OCI-LY1 (cell line): ENCODE data around the gene BTN1A1.

Source experiments
- H2AFZ ChIP-seq: fragments of 200-600 bp; sonication (generic), shearing (Covaris generic); 2 replicates; pipeline ENCODE4 v1.6.0; 2014; ENCODE audit warnings: antibody characterized with exemption, mild to moderate bottlenecking, low read length
- H3F3A ChIP-seq: fragments of 200-600 bp; sonication (generic), shearing (Covaris generic); 2 replicates; pipeline ENCODE4 v1.6.0; 2014; ENCODE audit warnings: mild to moderate bottlenecking, antibody characterized with exemption, low read length, moderate library complexity; ENCODE audit not compliant: insufficient read depth
- H3K27ac ChIP-seq: fragments of 200-600 bp; sonication (generic); 2 replicates; pipeline ENCODE4 v1.5.1; 2014; ENCODE audit warnings: low read length, mixed run types, mild to moderate bottlenecking, low read depth; ENCODE audit not compliant: poor library complexity, severe bottlenecking
- H3K27me3 ChIP-seq: fragments of 200-600 bp; sonication (generic); 2 replicates; pipeline ENCODE4 v1.6.0; 2014; ENCODE audit warnings: antibody characterized with exemption, mild to moderate bottlenecking, low read length, moderate library complexity; ENCODE audit not compliant: insufficient read depth
- H3K36me3 ChIP-seq: fragments of 200-600 bp; sonication (generic); 2 replicates; pipeline ENCODE4 v1.6.1; 2014; ENCODE audit warnings: mild to moderate bottlenecking, antibody characterized with exemption, low read length, moderate library complexity, mixed read lengths; ENCODE audit not compliant: insufficient read depth
- H3K4me1 ChIP-seq: fragments of 200-600 bp; sonication (generic); 2 replicates; pipeline ENCODE4 v1.5.1; 2014; ENCODE audit warnings: mild to moderate bottlenecking, low read length, moderate library complexity; ENCODE audit not compliant: insufficient read depth, severe bottlenecking
- H3K4me2 ChIP-seq: fragments of 200-600 bp; sonication (generic), shearing (Covaris generic); 2 replicates; pipeline ENCODE4 v1.6.1; 2014; ENCODE audit warnings: low read length
- H3K4me3 ChIP-seq: fragments of 200-600 bp; sonication (generic); 2 replicates; pipeline ENCODE4 v1.5.1; 2014; ENCODE audit warnings: low read length, low read depth, mild to moderate bottlenecking, mixed read lengths; ENCODE audit not compliant: poor library complexity, severe bottlenecking
- H3K79me2 ChIP-seq: fragments of 200-600 bp; shearing (Covaris generic); 2 replicates; pipeline ENCODE4 v1.6.1; 2016; ENCODE audit warnings: mixed run types, low read length, mixed read lengths; ENCODE audit not compliant: insufficient read depth
- H3K9ac ChIP-seq: fragments of 200-600 bp; sonication (generic), shearing (Covaris generic); 2 replicates; pipeline ENCODE4 v1.6.1; 2014; ENCODE audit warnings: mild to moderate bottlenecking, low read length, mixed read lengths
- H3K9me2 ChIP-seq: fragments of 200-600 bp; sonication (generic), shearing (Covaris generic); 2 replicates; pipeline ENCODE4 v1.6.1; 2014; ENCODE audit warnings: low read depth, mild to moderate bottlenecking, low read length, mixed read lengths
- H3K9me3 ChIP-seq: fragments of 200-600 bp; shearing (Covaris generic); 2 replicates; pipeline ENCODE4 v1.6.1; 2014; ENCODE audit warnings: low read length, mixed read lengths
- H4K20me1 ChIP-seq: fragments of 200-600 bp; sonication (generic), shearing (Covaris generic); 2 replicates; pipeline ENCODE4 v1.6.0; 2016; ENCODE audit warnings: mild to moderate bottlenecking, low read length; ENCODE audit not compliant: insufficient read depth
- CTCF ChIP-seq: fragments of 200-600 bp; sonication (generic), shearing (Covaris generic); IDR thresholded peaks from 2 replicates; pipeline ENCODE4 v1.5.1; 2017; ENCODE audit warnings: mild to moderate bottlenecking, antibody characterized with exemption, low read length, moderate library complexity, mixed read lengths
- EZH2 ChIP-seq: fragments of 200-600 bp; sonication (generic), shearing (Covaris generic); IDR thresholded peaks from 2 replicates; pipeline ENCODE4 v1.8.0; 2017; ENCODE audit warnings: borderline replicate concordance, mixed run types, mild to moderate bottlenecking, antibody characterized with exemption, low read length, moderate library complexity, mixed read lengths

Gene BTN1A1

DNA sequence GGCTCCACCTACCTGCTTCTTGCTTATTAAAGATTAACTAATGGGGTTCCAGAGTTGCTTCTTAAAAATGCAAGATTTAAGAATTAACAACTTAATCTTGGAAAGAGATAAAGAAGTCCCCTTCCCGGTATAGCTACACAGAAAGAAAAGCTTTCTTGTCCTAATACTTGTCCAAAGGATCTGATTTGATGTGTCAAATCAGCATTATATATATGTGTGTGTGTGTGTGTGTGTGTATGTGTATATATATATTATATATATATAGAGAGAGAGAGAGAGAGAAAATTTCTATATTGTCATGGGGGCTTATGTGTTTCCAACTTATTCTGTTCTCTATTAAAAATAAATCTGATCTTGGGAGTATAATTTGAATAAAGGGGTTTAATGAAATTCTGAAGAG, 33.4 kb downstream of the BTN1A1 start:
- Histone ChIP-seq H3K27me3 (no peaks in the 10 kb centered on the region), H3K9me2 (no peaks in the 10 kb centered on the region), H3F3A (peaks cover 8% of the 10 kb centered on the region; the same call in 1 of the 2 replicates), H3K9ac (peak overlapping the region; percentile 88), H3K4me2 (peak overlapping the region; percentile 98), H3K79me2 (peaks cover 2% of the 10 kb centered on the region; the same call in 1 of the 2 replicates), H3K9me3 (no peaks in the 10 kb centered on the region), H2AFZ (peak overlapping the region; percentile 68; the same call in 1 of the 2 replicates), H3K36me3 (no peaks in the 10 kb centered on the region), H3K27ac (peak overlapping the region; percentile 95), H4K20me1 (no peaks in the 10 kb centered on the region), H3K4me1 (peaks cover 49% of the 10 kb centered on the region), H3K4me3 (peak overlapping the region; percentile 82)
- no peak for TF ChIP-seq EZH2
- no peak for TF ChIP-seq CTCF

GRCh38 chr6:26534681-26535465, 34.8 kb downstream of the BTN1A1 start:
- H2AFZ ChIP-seq = peak overlapping the region; percentile 15; the same call in 1 of the 2 replicates
- H3K36me3 ChIP-seq = no peaks in the 10 kb centered on the region; the same call in 1 of the 2 replicates
- H3K27me3 ChIP-seq = no peaks in the 10 kb centered on the region
- H3K9ac ChIP-seq = peak overlapping the region; percentile 13; the same call in 1 of the 2 replicates
- no peaks in the 10 kb centered on the region for H4K20me1 ChIP-seq
- peaks cover 60% of the 10 kb centered on the region for H3K4me1 ChIP-seq
- peaks cover 12% of the 10 kb centered on the region for H3K79me2 ChIP-seq
- H3K4me3 ChIP-seq = peak overlapping the region; percentile 82
- no peak for TF ChIP-seq CTCF
- TF ChIP-seq EZH2 = no peak
- peak overlapping the region; percentile 95 for H3K27ac ChIP-seq
- H3F3A ChIP-seq = peaks cover 8% of the 10 kb centered on the region; the same call in 1 of the 2 replicates
- no peaks in the 10 kb centered on the region for H3K9me2 ChIP-seq
- peak overlapping the region; percentile 98 for H3K4me2 ChIP-seq
- H3K9me3 ChIP-seq = no peaks in the 10 kb centered on the region

DNA sequence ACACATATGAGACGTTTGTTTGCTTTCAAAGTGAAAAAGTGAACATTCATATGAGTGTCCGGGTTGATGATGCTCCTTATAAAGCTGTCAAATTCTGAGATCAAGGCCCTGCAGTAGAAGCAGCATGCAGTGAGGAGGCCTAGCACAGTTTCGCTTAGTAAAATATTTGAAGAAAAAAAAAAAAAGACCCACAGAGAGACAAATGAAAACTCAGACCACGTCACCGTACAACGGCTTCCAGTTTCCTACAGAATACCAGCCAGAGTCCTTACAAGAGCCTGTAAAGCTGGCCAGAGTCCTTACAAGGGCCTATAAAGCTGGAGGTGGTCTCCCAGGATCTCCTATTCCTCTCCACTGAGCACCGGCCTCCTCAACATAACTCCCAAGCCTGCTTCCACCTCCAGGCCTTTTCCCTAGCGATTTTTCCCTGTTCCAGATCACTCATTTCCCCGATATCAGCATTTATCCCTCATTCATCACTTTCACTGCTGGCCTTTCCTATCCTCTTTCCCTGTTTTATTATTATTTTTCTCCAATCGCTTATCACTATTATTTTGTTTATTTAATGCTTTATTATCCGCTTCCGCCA, 36.6 kb downstream of the BTN1A1 start:
- Histone ChIP-seq H3K4me2 (peak overlapping the region; percentile 93), H3K4me1 (peaks cover 68% of the 10 kb centered on the region), H3K9me2 (no peaks in the 10 kb centered on the region), H3K9me3 (no peaks in the 10 kb centered on the region), H3K27ac (peak overlapping the region; percentile 95), H3F3A (peaks cover 11% of the 10 kb centered on the region; the same call in 1 of the 2 replicates), H3K79me2 (peaks cover 19% of the 10 kb centered on the region), H3K9ac (peak overlapping the region; percentile 92), H3K4me3 (peak overlapping the region; percentile 91), H2AFZ (peak overlapping the region; percentile 11; the same call in 1 of the 2 replicates), H3K36me3 (peaks cover 3% of the 10 kb centered on the region; the same call in 1 of the 2 replicates), H4K20me1 (no peaks in the 10 kb centered on the region), H3K27me3 (no peaks in the 10 kb centered on the region)
- TF ChIP-seq CTCF (no peak), EZH2 (no peak)
